Measurements from ENCODE around the gene DOCK10. TPM values are rescaled to one million over a fixed set of nuclear protein-coding genes. Genes with fewer than 3 reads are reported as not detected.
A peak's percentile ranks its signal among the peaks of the same experiment; 100 is the strongest.

DOCK10 gene
- polyA plus RNA-seq (2013, experiment 1 of 4): 2.4 TPM
- polyA plus RNA-seq (2013, experiment 2 of 4): 2.9 TPM
- polyA plus RNA-seq (2013, experiment 3 of 4): 1.1 TPM
- 1.8 TPM for polyA plus RNA-seq (2013, experiment 4 of 4)

DNA sequence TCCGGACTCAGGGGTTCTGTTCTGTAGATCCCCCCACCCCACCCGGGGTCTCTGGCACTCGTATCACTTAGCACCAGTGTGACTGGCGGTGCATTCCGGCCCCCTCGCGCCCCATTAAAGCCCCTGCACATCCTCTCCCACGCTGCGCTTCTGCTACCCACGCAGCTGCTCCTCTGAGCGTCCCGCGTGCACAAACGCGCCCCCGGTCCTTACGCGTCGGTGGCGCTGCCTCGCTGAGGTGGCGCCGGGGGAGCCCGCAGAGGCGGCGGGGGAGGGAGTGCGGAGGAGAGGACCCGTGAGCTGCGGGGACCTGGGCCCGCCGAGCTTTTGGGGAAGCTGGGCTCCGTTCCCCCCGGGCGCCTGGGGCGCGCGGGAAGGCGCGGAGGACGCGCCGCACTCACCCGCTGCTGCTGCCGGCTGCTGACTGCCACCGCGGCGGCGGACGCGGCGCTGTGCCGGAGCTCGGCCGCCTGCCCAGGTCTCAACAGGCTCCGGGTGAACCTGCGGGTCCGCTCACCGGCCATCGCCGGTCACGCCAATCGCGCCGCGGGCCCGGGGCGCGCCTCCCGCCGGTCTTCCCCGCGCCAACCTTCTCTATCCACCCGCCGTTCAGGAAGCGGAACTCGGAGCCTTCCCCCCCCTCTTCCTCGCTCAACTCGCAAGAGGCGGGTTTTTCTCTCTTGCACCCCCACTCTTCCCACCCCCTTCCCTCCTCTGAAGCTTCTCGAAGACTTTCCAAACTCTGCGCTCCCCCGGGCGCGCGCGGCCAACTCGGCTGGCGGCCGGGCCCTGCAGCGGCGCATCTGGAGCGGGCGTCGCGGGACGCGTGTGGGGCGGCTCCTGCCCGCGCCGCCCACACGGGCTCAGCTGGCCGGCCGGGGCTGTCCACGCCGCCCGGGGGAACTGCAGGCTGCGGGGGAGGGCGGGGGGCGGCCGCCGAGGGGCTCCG lies at the start of gene DOCK10:
Gene DOCK10, minus strand, starts transcription at position 618 of the 949 bp plus-strand sequence. Its CDS starts 94 bp downstream, at position 524.
- H3K36me3 ChIP-seq (ENCODE audit: control insufficient read depth, insufficient read depth, low read length): no peaks in the 10 kb centered on the region
- H3K9me3 ChIP-seq (ENCODE audit: control insufficient read depth, low read length): no peaks in the 10 kb centered on the region
- peaks cover 4% of the 10 kb centered on the region for H3K4me1 ChIP-seq (ENCODE audit: control insufficient read depth, insufficient read depth, low read length)
- H3K27me3 ChIP-seq (ENCODE audit: control insufficient read depth, insufficient read depth, low read length, poor library complexity, severe bottlenecking): peaks cover 58% of the 10 kb centered on the region
- 1% methylated on average over 113 of the region's 113 CpGs for WGBS, 2 experiments
- H3K27ac ChIP-seq (ENCODE audit: insufficient read depth, low read depth, low read length, poor library complexity, severe bottlenecking): no peak within 1 kb of the TSS
- peak within 1 kb of the TSS; percentile 52 for H3K4me3 ChIP-seq (ENCODE audit: insufficient read depth, low read depth, low read length)

GRCh38 chr2:225091336-225091735 lies 49.1 kb upstream of the DOCK10 start:
- H3K27me3 ChIP-seq (ENCODE audit: control insufficient read depth, insufficient read depth, low read length, poor library complexity, severe bottlenecking): no peaks in the 10 kb centered on the region
- no peak overlapping the region for H3K4me3 ChIP-seq (ENCODE audit: insufficient read depth, low read depth, low read length)
- no peaks in the 10 kb centered on the region for H3K9me3 ChIP-seq (ENCODE audit: control insufficient read depth, low read length)
- no peak overlapping the region for H3K27ac ChIP-seq (ENCODE audit: insufficient read depth, low read depth, low read length, poor library complexity, severe bottlenecking)
- 82 to 90% methylated on average over 1 to 2 of the region's 2 CpGs for WGBS, 2 experiments
- H3K36me3 ChIP-seq (ENCODE audit: control insufficient read depth, insufficient read depth, low read length): no peaks in the 10 kb centered on the region
- H3K4me1 ChIP-seq (ENCODE audit: control insufficient read depth, insufficient read depth, low read length): no peaks in the 10 kb centered on the region

DNA sequence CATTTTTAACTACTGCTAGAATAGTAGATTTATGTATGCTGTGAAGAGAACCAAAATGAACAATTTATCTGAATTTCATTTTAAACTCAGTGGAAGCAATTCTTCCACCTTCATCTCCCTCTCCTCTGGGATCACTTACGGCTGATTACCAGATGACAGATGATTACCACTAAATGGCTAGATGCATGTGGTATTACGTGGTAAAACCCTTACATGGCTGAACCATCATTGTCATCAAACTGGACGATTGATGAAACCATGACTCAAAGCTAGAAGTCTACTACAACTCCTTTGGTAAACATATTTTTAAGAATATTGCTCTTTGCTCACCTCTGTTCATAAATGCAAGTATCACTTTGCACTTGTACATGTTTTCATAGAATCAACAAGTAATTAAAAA lies 48.5 kb upstream of the DOCK10 start:
- no peak overlapping the region for H3K4me3 ChIP-seq (ENCODE audit: insufficient read depth, low read depth, low read length)
- 94 to 95% methylated on average over 3 of the region's 3 CpGs for WGBS, 2 experiments
- H3K9me3 ChIP-seq (ENCODE audit: control insufficient read depth, low read length): no peaks in the 10 kb centered on the region
- no peaks in the 10 kb centered on the region for H3K27me3 ChIP-seq (ENCODE audit: control insufficient read depth, insufficient read depth, low read length, poor library complexity, severe bottlenecking)
- H3K36me3 ChIP-seq (ENCODE audit: control insufficient read depth, insufficient read depth, low read length): no peaks in the 10 kb centered on the region
- no peaks in the 10 kb centered on the region for H3K4me1 ChIP-seq (ENCODE audit: control insufficient read depth, insufficient read depth, low read length)
- no peak overlapping the region for H3K27ac ChIP-seq (ENCODE audit: insufficient read depth, low read depth, low read length, poor library complexity, severe bottlenecking)

GRCh38 chr2:225086915-225087314 lies 44.6 kb upstream of the DOCK10 start:
- Histone ChIP-seq H3K36me3 (ENCODE audit: control insufficient read depth, insufficient read depth, low read length) (no peaks in the 10 kb centered on the region), H3K27ac (ENCODE audit: insufficient read depth, low read depth, low read length, poor library complexity, severe bottlenecking) (no peak overlapping the region), H3K9me3 (ENCODE audit: control insufficient read depth, low read length) (no peaks in the 10 kb centered on the region), H3K27me3 (ENCODE audit: control insufficient read depth, insufficient read depth, low read length, poor library complexity, severe bottlenecking) (no peaks in the 10 kb centered on the region), H3K4me1 (ENCODE audit: control insufficient read depth, insufficient read depth, low read length) (no peaks in the 10 kb centered on the region), H3K4me3 (ENCODE audit: insufficient read depth, low read depth, low read length) (no peak overlapping the region)
- 83 to 93% methylated on average over 4 of the region's 5 CpGs for WGBS, 2 experiments

- Histone ChIP-seq H3K4me1 (ENCODE audit: control insufficient read depth, insufficient read depth, low read length) (no peaks in the 10 kb centered on the region), H3K36me3 (ENCODE audit: control insufficient read depth, insufficient read depth, low read length) (no peaks in the 10 kb centered on the region), H3K27ac (ENCODE audit: insufficient read depth, low read depth, low read length, poor library complexity, severe bottlenecking) (no peak overlapping the region), H3K27me3 (ENCODE audit: control insufficient read depth, insufficient read depth, low read length, poor library complexity, severe bottlenecking) (no peaks in the 10 kb centered on the region), H3K9me3 (ENCODE audit: control insufficient read depth, low read length) (no peaks in the 10 kb centered on the region), H3K4me3 (ENCODE audit: insufficient read depth, low read depth, low read length) (no peak overlapping the region)
- WGBS, 2 experiments: 83% methylated on average over 4 of the region's 4 CpGs
Measured at GRCh38 chr2:225086439-225086838, 44.2 kb upstream of the DOCK10 start.

DNA sequence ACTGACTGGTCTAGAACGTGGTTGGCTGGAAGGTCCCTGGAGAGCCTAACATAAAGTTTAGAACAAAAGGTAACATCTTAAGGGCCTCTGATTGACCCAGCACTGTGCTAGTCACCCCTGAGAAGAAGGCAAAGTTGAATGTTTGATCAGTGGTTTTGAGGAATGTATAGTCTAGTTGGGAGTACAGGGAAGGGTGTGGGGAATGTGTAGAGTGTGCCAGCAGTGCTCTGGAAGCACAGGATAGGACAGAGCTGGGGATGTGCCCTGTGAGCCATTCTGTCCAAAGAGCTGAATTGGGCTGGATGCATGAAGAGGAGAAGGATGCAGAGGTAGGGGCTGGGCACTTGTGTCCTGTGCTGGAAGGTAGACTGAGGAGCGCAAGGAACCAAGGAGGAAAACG lies 41.0 kb upstream of the DOCK10 start:
- no peaks in the 10 kb centered on the region for H3K36me3 ChIP-seq (ENCODE audit: control insufficient read depth, insufficient read depth, low read length)
- no peaks in the 10 kb centered on the region for H3K4me1 ChIP-seq (ENCODE audit: control insufficient read depth, insufficient read depth, low read length)
- H3K27ac ChIP-seq (ENCODE audit: insufficient read depth, low read depth, low read length, poor library complexity, severe bottlenecking): no peak overlapping the region
- no peak overlapping the region for H3K4me3 ChIP-seq (ENCODE audit: insufficient read depth, low read depth, low read length)
- no peaks in the 10 kb centered on the region for H3K9me3 ChIP-seq (ENCODE audit: control insufficient read depth, low read length)
- WGBS, 2 experiments: 95 to 97% methylated on average over 3 of the region's 3 CpGs
- H3K27me3 ChIP-seq (ENCODE audit: control insufficient read depth, insufficient read depth, low read length, poor library complexity, severe bottlenecking): no peaks in the 10 kb centered on the region

DNA sequence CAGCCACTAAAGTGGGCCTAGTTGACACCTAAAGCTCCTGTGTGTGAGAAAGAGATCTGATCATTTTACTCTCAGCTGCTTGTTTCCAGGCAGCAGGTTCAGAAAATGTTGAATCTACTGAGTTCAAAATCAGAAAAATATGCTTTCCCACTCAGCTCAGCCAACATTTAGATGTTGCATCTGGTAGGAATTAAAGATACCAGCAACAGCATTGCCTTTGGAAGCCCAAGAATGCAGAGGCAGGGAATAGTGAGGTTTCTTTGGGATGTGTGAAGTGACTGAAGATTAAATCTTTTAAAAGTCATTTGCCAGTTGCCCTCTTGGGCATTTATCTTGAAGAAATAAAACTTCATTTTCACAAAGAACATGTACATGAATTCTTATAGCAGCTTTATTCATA lies 33.9 kb upstream of the DOCK10 start:
- H3K27me3 ChIP-seq (ENCODE audit: control insufficient read depth, insufficient read depth, low read length, poor library complexity, severe bottlenecking): no peaks in the 10 kb centered on the region
- H3K4me3 ChIP-seq (ENCODE audit: insufficient read depth, low read depth, low read length): no peak overlapping the region

DNA sequence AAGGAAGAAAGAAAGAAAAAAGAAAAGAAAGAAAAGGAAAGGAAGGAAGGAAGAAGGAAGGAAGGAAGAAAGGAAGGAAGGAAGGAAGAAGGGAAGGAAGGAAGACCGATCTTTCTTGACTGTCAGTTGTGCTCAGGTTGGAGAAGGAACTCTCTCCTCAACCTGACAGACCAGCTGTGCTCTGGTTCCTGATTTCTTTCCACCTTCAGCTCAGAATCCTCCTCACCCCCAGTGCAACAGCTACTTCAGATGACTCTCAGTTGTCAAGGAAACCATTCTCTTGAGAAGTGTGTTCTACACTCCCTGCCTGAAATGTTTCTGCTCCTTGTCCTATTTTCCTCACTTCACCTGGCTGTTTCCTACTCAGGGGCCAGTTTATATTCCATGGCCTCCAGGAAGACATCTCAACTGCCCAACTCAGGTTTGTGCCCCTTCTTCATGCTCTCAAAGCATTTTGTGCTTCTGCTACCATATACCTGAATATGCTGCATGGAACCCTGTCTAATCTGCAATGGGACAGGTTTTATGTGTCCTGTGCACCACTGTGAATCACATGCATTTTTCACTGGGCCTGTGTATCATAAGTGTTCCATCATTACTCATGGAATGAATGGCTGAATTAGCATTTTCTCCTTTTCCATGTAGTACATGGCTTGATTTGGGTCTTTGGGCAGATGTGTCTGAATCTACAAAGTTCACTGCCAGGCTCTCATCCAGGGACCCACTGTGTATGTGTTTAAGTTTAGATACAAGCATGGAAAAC lies 32.8 kb upstream of the DOCK10 start:
- Histone ChIP-seq H3K4me3 (ENCODE audit: insufficient read depth, low read depth, low read length) (no peak overlapping the region), H3K27ac (ENCODE audit: insufficient read depth, low read depth, low read length, poor library complexity, severe bottlenecking) (no peak overlapping the region), H3K27me3 (ENCODE audit: control insufficient read depth, insufficient read depth, low read length, poor library complexity, severe bottlenecking) (no peaks in the 10 kb centered on the region), H3K9me3 (ENCODE audit: control insufficient read depth, low read length) (no peaks in the 10 kb centered on the region), H3K36me3 (ENCODE audit: control insufficient read depth, insufficient read depth, low read length) (no peaks in the 10 kb centered on the region), H3K4me1 (ENCODE audit: control insufficient read depth, insufficient read depth, low read length) (peaks cover 12% of the 10 kb centered on the region)
- WGBS, 2 experiments: 82 to 90% methylated on average over 1 of the region's 1 CpG

More for the DNA sequence above, 33.9 kb upstream of the DOCK10 start:
- Histone ChIP-seq H3K36me3 (ENCODE audit: control insufficient read depth, insufficient read depth, low read length) (no peaks in the 10 kb centered on the region), H3K4me1 (ENCODE audit: control insufficient read depth, insufficient read depth, low read length) (peaks cover 12% of the 10 kb centered on the region), H3K27ac (ENCODE audit: insufficient read depth, low read depth, low read length, poor library complexity, severe bottlenecking) (no peak overlapping the region), H3K9me3 (ENCODE audit: control insufficient read depth, low read length) (no peaks in the 10 kb centered on the region)

GRCh38 chr2:225074366-225074765 lies 32.1 kb upstream of the DOCK10 start:
- 96 to 98% methylated on average over 5 of the region's 5 CpGs for WGBS, 2 experiments
- Histone ChIP-seq H3K27ac (ENCODE audit: insufficient read depth, low read depth, low read length, poor library complexity, severe bottlenecking) (no peak overlapping the region), H3K4me1 (ENCODE audit: control insufficient read depth, insufficient read depth, low read length) (peaks cover 12% of the 10 kb centered on the region)

DNA sequence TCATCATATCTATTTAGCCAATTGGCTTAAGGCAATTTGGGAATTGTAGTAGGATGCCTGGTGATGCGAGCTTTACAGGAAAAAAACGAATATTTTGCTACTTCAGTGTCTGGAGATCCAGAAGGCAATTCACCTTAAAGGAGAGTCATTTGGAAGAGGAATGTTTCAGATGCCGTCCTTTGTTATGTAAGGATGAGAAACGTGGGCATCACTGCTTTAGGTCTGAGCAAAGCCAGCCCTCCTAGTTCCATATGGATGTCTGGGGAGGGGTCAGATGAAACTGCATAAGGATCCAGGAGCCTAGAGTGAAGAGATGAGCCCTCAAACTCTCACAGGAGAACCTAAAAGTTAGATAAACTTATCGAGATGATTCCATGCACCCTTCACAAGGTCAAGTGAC lies 30.9 kb upstream of the DOCK10 start:
- Histone ChIP-seq H3K9me3 (ENCODE audit: control insufficient read depth, low read length) (no peaks in the 10 kb centered on the region), H3K36me3 (ENCODE audit: control insufficient read depth, insufficient read depth, low read length) (no peaks in the 10 kb centered on the region), H3K27ac (ENCODE audit: insufficient read depth, low read depth, low read length, poor library complexity, severe bottlenecking) (no peak overlapping the region), H3K27me3 (ENCODE audit: control insufficient read depth, insufficient read depth, low read length, poor library complexity, severe bottlenecking) (no peaks in the 10 kb centered on the region), H3K4me3 (ENCODE audit: insufficient read depth, low read depth, low read length) (no peak overlapping the region), H3K4me1 (ENCODE audit: control insufficient read depth, insufficient read depth, low read length) (peaks cover 12% of the 10 kb centered on the region)
- WGBS, 2 experiments: 59 to 65% methylated on average over 5 of the region's 5 CpGs

More at GRCh38 chr2:225074366-225074765, 32.1 kb upstream of the DOCK10 start:
- H3K27me3 ChIP-seq (ENCODE audit: control insufficient read depth, insufficient read depth, low read length, poor library complexity, severe bottlenecking): no peaks in the 10 kb centered on the region
- H3K4me3 ChIP-seq (ENCODE audit: insufficient read depth, low read depth, low read length): no peak overlapping the region
- no peaks in the 10 kb centered on the region for H3K36me3 ChIP-seq (ENCODE audit: control insufficient read depth, insufficient read depth, low read length)
- no peaks in the 10 kb centered on the region for H3K9me3 ChIP-seq (ENCODE audit: control insufficient read depth, low read length)

Measured in ectodermal cell (in vitro differentiated cells).